Type B pancreatic cell (in vitro differentiated cells): ENCODE data around the gene OR6P1. TPM values are rescaled to one million over a fixed set of nuclear protein-coding genes. Genes with fewer than 3 reads are reported as not detected.

Experiments
- DNase-seq: peaks from one replicate; pipeline ENCODE4 v3.0.0; 2021; ENCODE audit warnings: mixed read lengths; ENCODE audit not compliant: unreplicated experiment; ENCODE audit errors: extremely low spot score
- H3K27ac Mint-ChIP-seq: 2 replicates; pipeline ENCODE4 v1.8.0; 2021; ENCODE audit warnings: mild to moderate bottlenecking, mixed read lengths
- H3K27me3 Mint-ChIP-seq: 2 replicates; pipeline ENCODE4 v1.8.0; 2021; ENCODE audit warnings: mixed read lengths
- H3K36me3 Mint-ChIP-seq: 2 replicates; pipeline ENCODE4 v1.8.0; 2021; ENCODE audit warnings: mixed read lengths
- H3K4me1 Mint-ChIP-seq: one replicate; pipeline ENCODE4 v1.8.0; 2021; ENCODE audit warnings: mixed read lengths; ENCODE audit not compliant: unreplicated experiment
- H3K4me3 Mint-ChIP-seq: 2 replicates; pipeline ENCODE4 v1.8.0; 2021; ENCODE audit warnings: mild to moderate bottlenecking, mixed read lengths
- H3K9me3 Mint-ChIP-seq: 2 replicates; pipeline ENCODE4 v1.8.0; 2021; ENCODE audit warnings: mixed read lengths
- total RNA-seq: library from RNA; stranded (reverse); gene quantifications from 2 replicates; pipeline ENCODE4 v1.2.1, GENCODE V29; 2021; ENCODE audit warnings: low replicate concordance
- TF ChIP-seq, protein P1 (sequence below): fragments of 200-600 bp; sonication (generic); conservative IDR thresholded peaks from 2 replicates; pipeline ENCODE4 v1.5.0; 2021; ENCODE audit warnings: antibody characterized with exemption, mild to moderate bottlenecking

The OR6P1 gene
- total RNA-seq, 1 donor from 2014 or later, result not detected

DNA sequence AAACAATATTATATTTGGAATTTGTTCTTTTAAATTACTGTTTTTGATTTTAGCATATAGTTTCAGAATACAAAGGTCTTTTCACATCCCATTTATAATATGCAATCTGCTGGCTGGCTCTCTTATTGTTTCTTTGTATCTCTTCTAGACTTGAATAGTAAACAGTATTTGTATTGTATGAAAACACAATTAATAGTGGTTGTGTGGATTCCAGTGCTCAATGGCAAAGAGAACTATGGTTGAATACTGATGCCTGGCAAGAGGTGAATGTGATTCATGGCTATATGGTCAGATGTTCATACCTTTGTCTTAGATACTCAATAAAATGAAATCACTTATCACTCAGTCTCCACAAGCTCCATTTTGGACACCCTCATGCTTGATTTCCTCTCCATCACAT is 53.4 kb downstream of the OR6P1 start:
- Mint-ChIP-seq H3K27ac (no peak overlapping the region), H3K36me3 (no peaks in the 10 kb centered on the region), H3K4me1 (no peaks in the 10 kb centered on the region), H3K9me3 (no peaks in the 10 kb centered on the region), H3K4me3 (no peak overlapping the region), H3K27me3 (no peaks in the 10 kb centered on the region)
- TF ChIP-seq, protein P1, sequence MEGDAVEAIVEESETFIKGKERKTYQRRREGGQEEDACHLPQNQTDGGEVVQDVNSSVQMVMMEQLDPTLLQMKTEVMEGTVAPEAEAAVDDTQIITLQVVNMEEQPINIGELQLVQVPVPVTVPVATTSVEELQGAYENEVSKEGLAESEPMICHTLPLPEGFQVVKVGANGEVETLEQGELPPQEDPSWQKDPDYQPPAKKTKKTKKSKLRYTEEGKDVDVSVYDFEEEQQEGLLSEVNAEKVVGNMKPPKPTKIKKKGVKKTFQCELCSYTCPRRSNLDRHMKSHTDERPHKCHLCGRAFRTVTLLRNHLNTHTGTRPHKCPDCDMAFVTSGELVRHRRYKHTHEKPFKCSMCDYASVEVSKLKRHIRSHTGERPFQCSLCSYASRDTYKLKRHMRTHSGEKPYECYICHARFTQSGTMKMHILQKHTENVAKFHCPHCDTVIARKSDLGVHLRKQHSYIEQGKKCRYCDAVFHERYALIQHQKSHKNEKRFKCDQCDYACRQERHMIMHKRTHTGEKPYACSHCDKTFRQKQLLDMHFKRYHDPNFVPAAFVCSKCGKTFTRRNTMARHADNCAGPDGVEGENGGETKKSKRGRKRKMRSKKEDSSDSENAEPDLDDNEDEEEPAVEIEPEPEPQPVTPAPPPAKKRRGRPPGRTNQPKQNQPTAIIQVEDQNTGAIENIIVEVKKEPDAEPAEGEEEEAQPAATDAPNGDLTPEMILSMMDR, result no peak
- no peak for DNase-seq

Other genes starting within 250 kb of the OR6P1 start
- not detected in 2 replicates for gene CD1B, start 239.0 kb downstream of the OR6P1 start, total RNA-seq
- not detected in 2 replicates for gene CD1E, start 216.7 kb downstream of the OR6P1 start, total RNA-seq
- gene OR10T2, start 171.1 kb downstream of the OR6P1 start, total RNA-seq, result not detected in 2 replicates
- not detected in 2 replicates for gene OR10K2, start 144.3 kb downstream of the OR6P1 start, total RNA-seq
- not detected in 2 replicates for gene OR10K1, start 108.7 kb downstream of the OR6P1 start, total RNA-seq
- not detected in 2 replicates for gene OR10R2, start 98.4 kb downstream of the OR6P1 start, total RNA-seq
- gene OR6Y1, start 16.2 kb downstream of the OR6P1 start, total RNA-seq, result not detected in 2 replicates
- not detected in 2 replicates for gene OR10X1, start 9.3 kb upstream of the OR6P1 start, total RNA-seq
- not detected in 2 replicates for gene OR10Z1, start 34.7 kb upstream of the OR6P1 start, total RNA-seq
- 0.21 and 0.68 TPM in 2 replicates for gene SPTA1, start 116.1 kb upstream of the OR6P1 start, total RNA-seq
- not detected in 2 replicates for gene OR6K2, start 130.1 kb upstream of the OR6P1 start, total RNA-seq
- not detected in 2 replicates for gene OR6K3, start 150.1 kb upstream of the OR6P1 start, total RNA-seq
- gene OR6K6, start 184.1 kb upstream of the OR6P1 start, total RNA-seq, result not detected in 2 replicates
- not detected in 2 replicates for gene OR6N1, start 201.6 kb upstream of the OR6P1 start, total RNA-seq
- not detected in 2 replicates for gene OR6N2, start 210.6 kb upstream of the OR6P1 start, total RNA-seq